GM18867 (cell line): ENCODE results near the gene STIM2.

ENCODE experiments used
- ATAC-seq: cut with Tn5 transposase; IDR thresholded peaks from one replicate; pipeline ENCODE4 v1.9.1; 2021; ENCODE audit warnings: mild to moderate bottlenecking, moderate library complexity; ENCODE audit not compliant: unreplicated experiment

The STIM2 gene

DNA sequence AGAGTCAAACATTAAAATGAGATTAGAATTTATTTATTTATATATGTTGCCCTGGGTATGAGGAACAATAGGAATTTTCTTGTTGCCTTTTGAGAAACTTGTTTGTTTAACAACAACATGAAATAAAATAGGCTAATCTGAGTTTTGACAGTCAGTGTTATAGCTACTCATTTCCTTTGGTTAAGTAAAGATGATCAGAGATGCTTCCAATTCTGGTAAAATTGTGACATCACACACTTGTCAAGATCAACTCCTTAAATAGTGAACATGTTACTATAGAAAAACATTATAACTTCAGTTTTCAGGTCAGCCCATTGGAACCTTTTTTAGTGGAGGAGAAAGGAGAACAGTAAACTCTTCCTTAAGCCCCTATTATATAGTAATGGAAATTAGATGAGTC lies 136.1 kb downstream of the STIM2 start:
- ATAC-seq, result no peak

DNA sequence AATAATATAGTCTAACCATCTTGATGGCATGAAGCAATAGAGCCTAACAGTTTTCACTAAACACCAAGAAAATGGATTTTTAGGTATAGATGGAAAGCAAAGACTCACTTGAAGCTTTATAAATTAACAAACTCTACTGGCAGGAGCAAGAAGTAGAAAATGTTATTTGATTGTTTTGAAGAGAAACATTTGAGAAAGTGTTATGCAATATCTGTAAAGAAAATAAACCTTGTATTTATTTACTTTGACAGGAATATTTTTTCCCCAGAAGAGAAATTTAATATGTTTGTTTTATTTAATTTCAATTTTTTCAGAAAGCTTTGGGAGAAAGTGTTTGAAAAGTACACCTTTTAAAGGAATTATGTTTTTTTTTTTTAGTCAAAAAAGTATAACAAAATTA lies 139.0 kb downstream of the STIM2 start:
- no peak for ATAC-seq

DNA sequence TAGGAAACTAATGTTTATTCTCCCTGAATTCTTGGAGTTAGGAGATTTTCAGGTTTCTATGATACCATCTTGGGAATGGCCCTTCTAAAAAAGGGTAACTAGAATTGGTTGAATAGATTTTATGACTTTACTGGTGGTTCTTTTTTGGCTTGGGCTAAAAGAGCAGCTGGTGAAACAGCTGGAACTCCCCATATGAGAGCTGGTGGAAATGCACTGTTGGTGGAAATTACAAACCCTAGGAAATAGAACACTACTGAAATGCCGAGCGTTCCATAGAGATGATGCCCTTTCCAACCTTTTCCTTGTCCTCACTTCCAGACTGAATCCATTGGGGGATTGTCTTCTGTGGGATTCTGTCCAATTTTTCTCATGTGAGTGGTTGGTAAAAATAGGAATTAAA lies 139.5 kb downstream of the STIM2 start:
- no peak for ATAC-seq

DNA sequence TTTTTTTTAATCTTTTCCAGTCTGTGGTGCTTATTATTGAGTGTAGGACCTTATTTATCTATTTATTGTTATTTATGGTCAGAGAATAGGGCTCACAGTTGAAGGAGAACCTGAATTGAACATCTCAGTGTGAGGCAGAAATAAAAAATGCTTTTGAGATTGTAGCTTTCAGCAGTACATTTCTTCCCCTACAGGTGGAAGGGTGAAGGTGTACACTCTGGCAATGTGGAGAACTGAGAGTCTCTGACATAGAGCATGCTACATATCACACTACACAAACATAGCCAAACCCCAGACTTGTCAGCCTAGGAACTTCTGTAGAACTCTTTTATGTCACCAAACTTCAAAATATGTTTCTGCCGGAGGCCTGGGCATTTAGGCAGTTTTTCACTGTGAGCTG lies 140.2 kb downstream of the STIM2 start:
- peak; percentile 92 for ATAC-seq

DNA sequence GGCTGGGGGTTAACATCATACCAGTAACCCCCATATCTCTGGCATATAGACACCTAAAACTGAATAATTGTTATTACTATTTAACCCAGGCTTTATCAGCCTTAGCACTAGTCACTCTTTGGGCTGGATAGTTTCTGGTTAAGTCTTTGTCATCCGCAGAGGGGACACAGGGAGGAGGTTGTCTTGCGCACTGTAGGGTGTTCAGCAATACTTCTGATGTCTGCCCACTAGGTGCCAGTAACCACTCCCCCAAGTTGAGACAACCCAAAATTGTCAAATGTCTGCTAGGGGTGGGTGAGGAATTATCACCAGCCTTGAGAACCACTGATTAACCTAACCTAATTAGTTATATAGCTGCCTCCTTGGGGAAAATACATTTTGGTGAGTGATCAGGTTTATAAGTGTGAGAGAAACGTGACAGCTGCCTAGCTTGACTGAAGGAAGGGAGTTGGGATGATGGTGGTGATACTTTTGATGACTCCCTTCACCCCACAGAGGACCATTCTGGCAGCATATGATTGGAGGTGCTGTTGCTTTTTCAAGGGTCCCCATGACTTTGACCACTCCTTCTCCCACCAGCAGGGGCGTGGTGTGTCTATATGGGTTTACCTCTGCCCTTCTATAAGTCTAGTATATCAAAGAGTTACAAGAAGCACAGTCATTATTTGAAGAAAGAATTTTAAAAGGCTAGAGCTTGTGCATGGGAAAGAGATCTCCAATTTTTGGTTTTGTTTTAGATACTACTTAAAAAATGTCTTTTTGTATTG lies 140.9 kb downstream of the STIM2 start:
- ATAC-seq, result no peak

DNA sequence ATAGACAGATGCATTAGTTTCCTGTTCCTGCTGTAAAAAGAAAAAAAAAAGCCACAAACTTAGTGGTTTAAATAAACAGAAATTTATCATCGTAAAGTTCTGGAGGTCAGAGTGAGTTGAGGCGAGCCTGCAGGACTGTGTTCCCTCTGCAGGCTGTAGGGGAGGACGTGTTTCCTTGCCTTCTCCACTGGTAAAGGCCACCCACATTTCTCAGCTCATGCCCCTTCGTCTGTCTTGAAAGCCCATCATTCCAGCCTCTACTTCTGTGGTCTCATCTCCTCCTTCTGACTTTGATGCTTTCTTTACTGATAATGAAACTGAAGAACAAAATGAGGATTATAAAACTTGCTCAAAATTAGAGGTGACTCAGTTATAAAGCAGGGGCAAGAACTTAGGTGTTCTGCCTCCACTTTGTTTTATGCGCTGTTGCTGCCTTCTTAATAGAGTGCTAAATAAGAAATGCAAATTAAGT lies 143.0 kb downstream of the STIM2 start:
- no peak for ATAC-seq

DNA sequence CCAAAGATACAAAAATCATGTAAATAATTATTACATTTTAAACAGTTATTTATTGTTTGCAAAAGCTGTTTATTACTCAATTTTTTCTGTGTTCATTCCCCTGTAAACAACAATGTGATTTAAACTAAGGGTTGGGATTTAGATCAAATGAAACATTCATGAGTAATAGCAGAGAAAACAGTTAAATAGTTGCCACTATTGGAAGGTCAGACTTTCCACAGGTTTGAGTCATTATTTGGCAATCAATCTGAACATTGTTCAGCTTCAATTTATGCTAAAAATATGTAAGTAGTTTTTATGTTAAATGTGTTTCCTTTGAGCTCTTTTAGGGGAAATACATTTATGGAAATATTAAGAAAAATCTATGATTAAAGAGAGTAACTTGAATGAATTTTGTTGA lies 144.9 kb downstream of the STIM2 start:
- no peak for ATAC-seq

DNA sequence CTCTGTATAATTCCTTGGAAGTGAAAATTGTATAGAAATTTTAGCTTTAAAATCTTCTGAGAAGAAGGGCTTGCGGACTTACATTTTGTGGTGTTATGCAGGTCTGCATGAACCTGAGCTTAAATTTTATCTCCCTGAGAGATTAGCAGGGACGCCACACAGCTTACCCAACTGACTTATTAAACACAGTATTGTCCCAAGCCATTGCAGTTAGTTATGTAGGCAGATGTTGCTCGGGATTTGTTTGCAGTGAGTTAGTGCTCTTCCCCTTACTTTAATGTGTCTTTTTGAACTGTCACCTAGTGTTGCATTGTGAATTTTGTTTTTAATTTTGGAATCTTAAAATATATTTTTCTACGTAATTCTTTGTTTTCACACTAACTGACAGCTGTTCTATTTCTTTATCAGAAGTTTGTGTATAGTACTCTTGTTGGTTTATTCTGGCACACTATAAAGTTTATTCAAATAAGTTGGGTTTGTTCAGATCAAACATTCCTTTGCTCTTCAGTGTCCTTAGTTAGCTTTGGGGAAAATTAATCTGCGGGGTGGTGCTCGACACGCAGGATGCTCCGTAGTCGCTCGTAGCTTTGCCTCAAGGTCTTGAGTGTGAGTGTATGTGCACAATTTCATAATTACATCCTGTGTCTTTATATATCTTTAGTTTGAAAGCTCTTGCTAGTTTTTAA lies 145.4 kb downstream of the STIM2 start:
- ATAC-seq, result no peak

DNA sequence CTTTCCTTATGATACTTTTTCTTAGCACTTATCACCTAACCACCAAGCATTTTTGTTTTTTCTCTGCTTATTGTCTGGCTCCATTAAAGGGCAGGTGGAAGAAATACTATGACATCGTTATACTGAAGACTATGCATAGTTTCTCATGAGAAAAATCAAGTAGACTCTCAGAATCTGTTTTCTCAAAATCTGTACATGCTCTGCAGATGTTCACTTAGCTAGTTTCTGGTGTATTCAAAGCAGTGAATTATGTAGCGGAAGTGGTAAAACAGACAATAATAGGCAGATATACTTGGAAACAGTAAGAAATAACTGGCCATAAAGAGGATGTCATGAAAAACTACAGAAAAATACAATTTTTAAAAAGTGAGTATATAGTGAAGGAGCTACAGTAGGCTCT lies 146.0 kb downstream of the STIM2 start:
- no peak for ATAC-seq

DNA sequence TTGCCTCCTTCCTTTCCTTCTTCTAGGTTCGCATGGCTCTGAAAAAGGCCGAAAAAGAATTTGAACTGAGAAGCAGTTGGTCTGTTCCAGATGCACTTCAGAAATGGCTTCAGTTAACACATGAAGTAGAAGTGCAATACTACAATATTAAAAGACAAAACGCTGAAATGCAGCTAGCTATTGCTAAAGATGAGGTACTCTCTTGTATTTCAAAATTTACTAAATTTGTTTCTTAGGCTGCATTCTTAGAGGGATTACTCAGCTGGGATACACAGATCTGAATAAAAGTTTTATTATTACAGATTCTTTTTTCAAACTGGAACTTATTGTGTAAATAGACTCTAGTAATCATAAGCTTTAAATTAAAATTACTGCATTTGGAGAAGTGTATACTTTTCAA lies 146.9 kb downstream of the STIM2 start:
- no peak for ATAC-seq

DNA sequence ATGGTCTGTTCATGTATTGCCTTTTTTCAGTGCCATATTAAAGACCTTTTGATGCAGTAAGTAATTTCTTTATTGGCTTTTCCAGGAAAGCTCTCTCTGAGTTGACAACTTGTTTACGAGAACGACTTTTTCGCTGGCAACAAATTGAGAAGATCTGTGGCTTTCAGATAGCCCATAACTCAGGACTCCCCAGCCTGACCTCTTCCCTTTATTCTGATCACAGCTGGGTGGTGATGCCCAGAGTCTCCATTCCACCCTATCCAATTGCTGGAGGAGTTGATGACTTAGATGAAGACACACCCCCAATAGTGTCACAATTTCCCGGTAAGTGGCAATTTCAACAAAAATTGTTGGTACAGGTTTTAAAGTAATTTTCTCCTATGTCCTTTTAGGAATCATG lies 148.0 kb downstream of the STIM2 start:
- no peak for ATAC-seq

DNA sequence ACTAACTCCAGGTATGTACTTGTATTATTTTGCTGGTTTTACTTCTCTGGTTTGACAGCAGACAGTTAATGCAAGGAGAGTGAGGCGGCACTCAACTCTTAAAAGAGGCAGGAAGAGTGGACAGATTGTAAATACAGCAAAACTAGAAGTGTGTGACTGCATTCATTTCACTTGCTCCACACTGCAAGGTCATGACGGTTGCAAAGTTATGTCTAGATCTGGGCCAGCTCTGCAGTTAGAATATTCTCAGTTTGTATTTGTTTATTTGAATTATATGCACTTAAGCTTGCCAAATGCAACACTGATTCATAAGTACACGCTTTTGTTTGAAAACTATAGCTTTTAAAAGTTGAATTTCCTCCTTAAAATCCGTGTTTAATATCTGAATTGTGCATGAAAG lies 148.9 kb downstream of the STIM2 start:
- no peak for ATAC-seq

DNA sequence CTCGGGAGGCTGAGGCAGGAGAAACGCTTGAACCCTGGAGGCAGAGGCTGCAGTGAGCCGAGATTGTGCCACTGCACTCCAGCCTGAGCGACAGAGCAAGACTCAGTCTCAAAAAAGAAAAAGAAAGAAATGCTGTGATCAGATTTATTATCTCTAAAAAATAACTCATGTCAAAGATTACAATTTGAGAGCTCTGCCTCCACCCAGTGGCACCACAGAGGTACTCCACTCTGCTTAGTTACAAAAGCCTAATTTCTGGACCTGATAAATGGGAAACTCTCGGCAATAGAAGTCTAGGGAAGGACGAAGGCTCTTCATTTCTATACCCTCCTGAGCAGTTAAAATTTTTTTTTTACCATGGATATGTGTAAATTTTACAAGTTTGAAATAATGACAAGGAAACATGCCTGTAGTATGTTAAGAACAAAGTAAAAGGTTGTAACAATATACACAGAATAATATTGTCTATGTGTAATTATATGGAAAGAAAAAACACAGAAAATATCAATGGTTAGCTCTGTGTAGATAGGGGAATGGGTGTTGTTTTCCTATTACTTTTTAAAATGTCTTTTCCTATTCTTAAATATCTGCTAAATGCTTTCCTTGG lies 149.8 kb downstream of the STIM2 start:
- peak; percentile 82 for ATAC-seq

DNA sequence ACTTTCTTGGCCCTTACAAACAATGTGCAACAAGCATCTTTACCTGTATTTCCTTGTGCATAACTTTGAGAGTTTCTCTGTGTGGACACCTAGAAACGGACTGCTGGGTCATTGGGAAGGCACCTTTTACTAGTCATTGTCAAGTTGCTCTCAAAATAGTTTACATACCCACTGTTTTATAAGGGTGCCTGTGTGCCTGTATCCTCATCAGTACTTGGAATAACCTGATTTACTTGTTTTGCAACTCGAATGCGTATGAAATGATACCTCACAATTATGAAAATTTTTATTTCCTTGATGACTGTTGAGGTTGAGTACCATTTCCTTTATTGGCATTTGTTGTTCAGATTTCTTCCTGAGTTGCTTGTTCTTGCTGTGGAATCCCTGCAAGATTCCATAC lies 150.8 kb downstream of the STIM2 start:
- no peak for ATAC-seq

DNA sequence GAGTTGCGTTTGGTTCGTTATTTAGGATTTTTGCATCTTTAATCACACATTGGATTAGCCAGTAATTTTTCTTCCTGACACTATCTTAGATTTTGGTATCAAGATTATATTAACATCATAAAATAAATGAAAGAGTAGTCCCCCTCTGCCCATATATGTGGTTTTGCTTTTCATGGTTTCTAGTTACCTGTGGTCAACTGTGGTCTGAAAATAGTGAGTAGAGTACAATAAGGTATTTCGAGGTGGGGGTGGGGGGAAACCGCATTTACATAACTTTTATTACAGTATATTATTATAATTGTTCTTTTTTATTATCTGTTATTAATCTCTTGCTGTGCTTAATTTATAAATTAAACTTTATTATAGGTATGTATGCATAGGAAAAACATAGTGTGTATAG lies 152.4 kb downstream of the STIM2 start:
- ATAC-seq, result no peak

DNA sequence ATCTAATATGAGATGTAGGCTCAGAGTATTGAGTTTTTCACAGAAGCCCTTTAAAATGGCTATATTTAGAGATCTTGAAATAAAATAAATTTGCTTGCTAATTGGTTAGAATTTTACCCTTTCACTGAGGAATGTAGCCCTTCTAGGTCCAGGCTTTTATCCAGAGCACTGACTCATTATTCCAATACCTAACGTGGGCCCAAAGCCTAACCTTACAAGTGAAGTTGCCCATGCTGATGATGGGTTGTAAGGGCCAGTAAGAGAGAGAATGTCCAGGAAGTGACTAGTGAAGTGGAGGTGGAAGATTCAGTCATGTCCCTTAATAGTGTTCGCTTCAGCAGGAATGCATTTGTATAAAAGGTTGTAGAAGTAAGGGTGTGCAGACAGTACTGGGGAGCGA lies 155.9 kb downstream of the STIM2 start:
- no peak for ATAC-seq

DNA sequence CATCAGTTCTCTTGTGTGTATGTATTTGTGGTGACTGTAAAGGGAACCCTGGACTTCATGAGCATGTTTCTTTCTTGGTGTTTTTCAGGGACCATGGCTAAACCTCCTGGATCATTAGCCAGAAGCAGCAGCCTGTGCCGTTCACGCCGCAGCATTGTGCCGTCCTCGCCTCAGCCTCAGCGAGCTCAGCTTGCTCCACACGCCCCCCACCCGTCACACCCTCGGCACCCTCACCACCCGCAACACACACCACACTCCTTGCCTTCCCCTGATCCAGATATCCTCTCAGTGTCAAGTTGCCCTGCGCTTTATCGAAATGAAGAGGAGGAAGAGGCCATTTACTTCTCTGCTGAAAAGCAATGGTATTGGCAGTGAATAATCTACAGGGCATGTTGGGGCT lies 157.0 kb downstream of the STIM2 start:
- no peak for ATAC-seq

DNA sequence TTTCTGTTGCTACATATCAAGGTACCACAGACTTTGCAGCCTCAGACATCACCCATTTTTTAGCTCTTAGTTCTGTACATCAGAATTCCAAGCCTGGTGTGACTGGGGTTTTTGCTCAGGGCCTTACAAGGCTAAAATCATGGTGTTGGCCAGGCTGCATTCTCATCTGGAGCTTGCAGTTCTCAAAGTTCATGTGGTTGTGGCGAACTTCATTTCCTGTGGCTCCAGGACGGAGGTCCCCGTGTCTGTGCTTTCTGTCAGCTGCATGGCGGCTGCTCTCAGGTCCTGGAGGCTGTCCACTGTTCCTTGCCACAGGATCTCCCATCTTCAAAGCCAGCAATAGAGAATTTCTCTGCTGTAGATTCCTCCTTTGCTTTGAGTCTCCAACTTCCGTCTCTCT lies 157.4 kb downstream of the STIM2 start:
- ATAC-seq, result no peak

DNA sequence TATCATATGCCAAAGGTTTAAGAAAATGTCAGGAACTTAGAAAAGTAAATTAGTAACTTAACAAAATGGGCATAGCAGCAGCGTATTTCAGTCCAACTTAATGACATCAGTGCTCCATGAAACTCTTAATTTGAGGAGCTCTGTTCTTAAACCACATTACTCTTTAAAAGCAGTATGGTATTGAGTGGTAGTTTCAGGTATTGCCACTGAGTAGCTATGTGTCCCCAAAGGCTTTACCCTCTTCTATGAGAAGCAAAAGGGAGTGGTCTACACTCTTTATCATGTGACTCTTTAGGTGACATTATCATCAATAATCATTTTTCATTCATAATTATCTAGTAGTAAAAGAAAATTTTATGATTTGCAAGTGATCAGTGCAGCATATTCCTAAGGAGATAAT lies 158.3 kb downstream of the STIM2 start:
- no peak for ATAC-seq

DNA sequence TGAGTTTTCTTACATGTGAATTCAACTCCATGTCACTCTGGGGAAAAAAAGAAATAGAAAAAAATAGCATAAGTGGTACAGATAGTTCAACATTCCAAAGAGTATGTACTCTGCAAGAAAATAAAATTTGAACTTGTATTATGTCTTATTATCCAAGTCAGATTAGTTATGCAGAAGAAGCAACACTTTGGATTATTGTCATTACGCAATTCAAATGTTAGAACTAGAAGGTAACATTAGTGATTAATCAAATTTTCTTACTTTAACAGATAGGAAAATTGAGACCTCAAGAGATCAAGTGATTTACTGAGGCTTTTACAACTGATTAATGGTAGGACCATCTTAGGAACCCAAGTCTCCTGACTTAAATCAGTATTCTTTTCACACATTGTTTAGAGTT lies 159.1 kb downstream of the STIM2 start:
- ATAC-seq, result no peak

DNA sequence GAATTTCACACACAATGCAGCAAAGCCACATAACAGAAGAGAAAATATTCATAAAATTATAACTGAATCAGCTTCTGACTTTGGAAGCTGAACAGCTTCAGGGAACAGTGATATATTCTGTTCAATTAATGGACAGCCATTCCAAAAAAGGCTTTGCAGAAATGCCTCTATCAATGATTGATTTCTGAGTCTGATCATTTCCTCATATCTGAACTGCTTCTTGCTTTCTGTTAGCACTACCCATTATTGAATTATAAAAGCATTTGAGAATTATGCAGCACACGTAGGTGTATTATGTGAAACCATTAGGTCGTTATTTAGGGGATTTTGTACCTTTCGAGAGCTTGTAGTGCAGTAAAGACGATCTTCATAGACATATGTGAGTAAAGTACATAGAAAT lies 159.6 kb downstream of the STIM2 start:
- no peak for ATAC-seq

DNA sequence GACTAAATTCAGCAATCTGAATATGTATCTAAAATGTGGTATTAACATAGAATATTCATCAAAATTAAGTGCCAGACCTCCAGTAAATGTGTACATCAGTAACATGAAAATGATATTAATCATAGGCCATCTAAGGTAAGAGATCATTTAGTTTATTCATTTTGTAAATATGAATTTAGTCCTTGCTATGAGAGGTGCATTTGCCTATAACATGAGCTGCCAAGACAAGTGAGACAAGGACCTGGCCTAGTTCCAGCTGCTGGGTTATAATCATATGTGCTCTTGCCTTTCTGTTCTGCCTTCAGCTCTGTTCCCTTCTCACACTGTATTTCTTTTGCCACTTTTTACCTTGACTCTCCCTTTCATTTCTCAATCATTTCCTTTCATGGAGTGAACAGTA lies 160.0 kb downstream of the STIM2 start:
- ATAC-seq, result no peak
